ENCODE results near the gene TAC3.
A peak's percentile ranks its signal among the peaks of the same experiment; 100 is the strongest.
"Not testable (repeated sequence)": the region's sequence is repeated elsewhere in the genome, so short reads cannot be mapped to it uniquely, and the experiment has no call there.

Gene TAC3

DNA sequence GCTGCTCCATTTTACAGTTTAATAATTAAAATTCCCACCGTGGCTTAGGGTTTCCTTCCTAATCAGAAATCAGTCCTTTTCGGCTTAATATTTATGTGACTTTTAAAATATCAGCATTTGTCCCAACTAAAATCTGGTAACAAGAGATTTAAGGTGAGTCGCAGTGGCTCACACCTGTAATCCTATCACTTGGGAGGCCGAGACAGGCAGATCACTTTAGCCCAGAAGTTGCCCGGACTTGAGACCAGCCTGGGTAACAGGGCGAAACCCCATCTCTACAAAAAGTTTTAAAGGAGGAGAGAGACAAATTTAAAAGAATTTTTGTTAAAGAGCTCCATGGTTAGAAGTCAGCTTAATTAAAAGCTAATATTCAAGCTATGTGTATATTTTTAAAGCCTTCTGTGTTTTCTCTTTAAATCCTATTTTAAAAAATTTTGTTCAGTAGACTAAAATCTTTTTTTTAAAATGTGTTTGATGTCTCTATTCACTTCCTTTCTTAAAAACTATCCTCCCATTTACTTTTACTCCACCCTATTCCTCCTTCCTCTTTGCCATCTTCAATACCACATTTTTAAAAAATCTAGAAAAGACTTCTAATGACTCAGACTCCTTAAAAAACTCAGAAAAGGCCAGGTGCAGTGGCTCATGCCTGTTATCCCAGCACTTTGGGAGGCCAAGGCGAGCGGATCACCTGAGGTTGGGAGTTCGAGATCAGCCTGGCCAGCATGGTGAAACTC is 3.8 kb upstream of the TAC3 start:
- DNase-seq (ENCODE audit: low read depth), result no peak
- TF ChIP-seq, protein P1, sequence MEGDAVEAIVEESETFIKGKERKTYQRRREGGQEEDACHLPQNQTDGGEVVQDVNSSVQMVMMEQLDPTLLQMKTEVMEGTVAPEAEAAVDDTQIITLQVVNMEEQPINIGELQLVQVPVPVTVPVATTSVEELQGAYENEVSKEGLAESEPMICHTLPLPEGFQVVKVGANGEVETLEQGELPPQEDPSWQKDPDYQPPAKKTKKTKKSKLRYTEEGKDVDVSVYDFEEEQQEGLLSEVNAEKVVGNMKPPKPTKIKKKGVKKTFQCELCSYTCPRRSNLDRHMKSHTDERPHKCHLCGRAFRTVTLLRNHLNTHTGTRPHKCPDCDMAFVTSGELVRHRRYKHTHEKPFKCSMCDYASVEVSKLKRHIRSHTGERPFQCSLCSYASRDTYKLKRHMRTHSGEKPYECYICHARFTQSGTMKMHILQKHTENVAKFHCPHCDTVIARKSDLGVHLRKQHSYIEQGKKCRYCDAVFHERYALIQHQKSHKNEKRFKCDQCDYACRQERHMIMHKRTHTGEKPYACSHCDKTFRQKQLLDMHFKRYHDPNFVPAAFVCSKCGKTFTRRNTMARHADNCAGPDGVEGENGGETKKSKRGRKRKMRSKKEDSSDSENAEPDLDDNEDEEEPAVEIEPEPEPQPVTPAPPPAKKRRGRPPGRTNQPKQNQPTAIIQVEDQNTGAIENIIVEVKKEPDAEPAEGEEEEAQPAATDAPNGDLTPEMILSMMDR (conservative IDR thresholded peaks at IDR 0.05; ENCODE audit: low read depth, low read length), result no peak

DNA sequence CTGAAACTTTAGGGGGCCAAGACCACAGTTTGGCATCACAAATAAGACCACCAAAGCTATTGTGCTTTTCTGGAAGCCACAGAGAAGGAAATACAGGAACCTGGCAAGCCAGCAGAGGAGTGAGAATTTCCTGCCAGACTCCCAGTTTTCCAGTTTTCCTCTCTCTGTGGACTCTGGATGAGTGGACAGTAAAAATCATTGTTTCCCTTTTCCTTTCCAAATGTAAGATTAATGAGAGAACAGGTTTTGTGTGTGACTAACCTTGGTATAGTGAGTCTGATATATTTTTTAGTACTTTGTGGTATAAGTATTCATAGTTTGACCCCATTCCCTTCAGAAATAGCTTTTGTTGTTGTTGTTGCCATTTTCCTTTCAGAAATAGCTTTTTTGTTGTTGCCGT is 2.6 kb upstream of the TAC3 start:
- TF ChIP-seq, protein P1 (conservative IDR thresholded peaks at IDR 0.05; ENCODE audit: low read depth, low read length), result no peak
- no peak overlapping the region for H3K4me3 ChIP-seq (ENCODE audit: low read depth, low read length)
- no peak for DNase-seq (ENCODE audit: low read depth)

More for the DNA sequence above, 3.8 kb upstream of the TAC3 start:
- no peak overlapping the region for H3K4me3 ChIP-seq (ENCODE audit: low read depth, low read length)

GRCh38 chr12:57018353-57018752 is 2.0 kb upstream of the TAC3 start:
- H3K4me3 ChIP-seq (ENCODE audit: low read depth, low read length); DNase-seq (ENCODE audit: low read depth): not testable (repeated sequence)

GRCh38 chr12:57012600-57013465 is 3.5 kb downstream of the TAC3 start:
- no peak overlapping the region for H3K4me3 ChIP-seq (ENCODE audit: low read depth, low read length)
- TF ChIP-seq, protein P1 (conservative IDR thresholded peaks at IDR 0.05; ENCODE audit: low read depth, low read length), result peak; percentile 9
- DNase-seq (ENCODE audit: low read depth), result no peak

DNA sequence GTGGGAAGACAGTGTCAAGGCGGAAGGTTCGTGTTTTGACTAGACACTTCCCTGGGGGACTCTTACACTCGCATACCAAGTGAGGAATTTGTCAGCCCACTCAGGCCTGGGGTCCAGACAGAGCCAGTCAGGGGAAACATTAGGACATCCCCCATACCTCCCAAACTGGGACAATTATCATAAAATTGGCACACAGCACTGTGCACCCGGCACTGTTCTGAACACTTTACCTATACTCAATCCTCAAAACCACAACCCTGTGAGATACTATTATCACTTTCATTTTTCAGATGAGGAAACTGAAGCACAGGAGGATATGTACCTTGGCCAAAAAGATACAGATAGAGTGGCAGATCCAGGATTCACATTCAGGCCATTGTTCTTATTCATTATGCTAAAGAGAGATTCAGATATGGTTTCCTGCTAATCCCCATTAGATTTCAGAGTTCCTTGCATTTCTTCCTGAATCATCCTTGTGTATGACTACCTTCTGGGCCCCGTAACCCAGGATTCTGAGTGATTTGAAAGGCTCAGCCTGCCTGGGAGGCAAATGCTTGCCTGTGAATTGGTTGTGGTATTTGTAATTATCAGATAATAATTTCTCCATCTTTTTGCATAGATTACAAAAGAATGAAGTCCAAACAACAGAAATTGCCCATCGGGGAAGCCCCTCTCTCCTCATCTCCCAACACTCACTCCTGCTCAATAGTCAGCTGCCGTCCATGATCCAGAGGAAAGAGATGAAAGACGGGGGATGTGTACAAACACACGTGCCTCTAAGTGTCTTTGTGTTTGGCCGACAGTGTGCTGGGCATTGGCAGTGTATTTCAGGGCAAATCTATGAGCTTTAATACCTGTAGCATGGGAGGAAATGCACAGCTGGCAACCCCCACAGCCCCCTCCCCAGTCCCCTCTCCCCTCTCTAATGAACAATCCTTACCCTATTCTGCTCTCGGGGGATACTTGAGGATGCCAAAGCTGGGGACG is 4.6 kb downstream of the TAC3 start:
- TF ChIP-seq, protein P1 (conservative IDR thresholded peaks at IDR 0.05; ENCODE audit: low read depth, low read length), result no peak
- DNase-seq (ENCODE audit: low read depth), result no peak
- no peak overlapping the region for H3K4me3 ChIP-seq (ENCODE audit: low read depth, low read length)

DNA sequence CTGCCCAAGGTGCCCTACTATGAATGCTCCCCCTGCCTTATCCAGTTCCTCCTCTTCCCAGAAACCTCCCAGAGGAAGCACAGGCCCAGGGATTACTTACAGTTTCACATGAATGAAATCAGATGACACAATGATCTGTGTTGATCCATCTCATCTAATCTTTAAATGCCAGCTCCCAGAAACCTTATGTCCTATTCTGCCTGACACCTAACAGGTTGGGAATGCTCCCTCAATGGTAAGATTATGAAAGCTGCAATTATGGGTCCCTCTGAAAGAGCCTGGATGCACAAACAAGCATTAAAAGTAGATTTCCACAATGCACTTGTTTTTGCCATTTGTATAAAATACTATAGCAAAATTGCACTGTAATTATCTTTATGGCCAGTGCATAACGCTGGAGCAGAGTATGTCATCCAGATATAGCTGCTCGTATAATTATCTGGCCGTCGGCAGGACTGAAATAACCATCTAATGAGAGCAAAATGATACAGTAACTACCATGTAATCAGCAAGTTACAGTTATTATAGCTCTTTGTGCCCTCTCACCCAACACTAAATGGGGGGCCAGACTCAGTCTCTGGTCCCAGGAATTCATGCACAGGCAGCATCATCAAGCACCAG is 5.6 kb downstream of the TAC3 start:
- DNase-seq (ENCODE audit: low read depth), result no peak
- TF ChIP-seq, protein P1 (conservative IDR thresholded peaks at IDR 0.05; ENCODE audit: low read depth, low read length), result no peak
- H3K4me3 ChIP-seq (ENCODE audit: low read depth, low read length), result no peak overlapping the region

All from choroid plexus epithelial cell (primary cell).